Fibroblast of lung (primary cell): Measurements from ENCODE around the gene CCNK.

Experiments used
- CTCF ChIP-seq, 2 donors: IDR thresholded peaks in 1 of 2; conservative IDR thresholded peaks in 1 of 2; 1 replicate in 1 of 2; 2 replicates in 1 of 2; pipeline ENCODE4 v1.5.1; 2011 to 2012; ENCODE audit warnings: low read length in 2 of 2, control low read depth in 1 of 2, inconsistent platforms in 1 of 2, low read depth in 1 of 2, mild to moderate bottlenecking in 1 of 2
- EZH2 ChIP-seq: IDR thresholded peaks from 2 replicates; pipeline ENCODE4 v1.5.1; 2012; ENCODE audit warnings: low read length, control low read depth, mild to moderate bottlenecking; ENCODE audit errors: missing control alignments

GRCh38 chr14:99556134-99556791 is 75.1 kb downstream of the CCNK start:
- TF ChIP-seq CTCF (conservative IDR thresholded peaks at IDR 0.05 in 1 of 2, IDR thresholded peaks at IDR 0.05 in 1 of 2; ENCODE audit: low read depth in 1 of 2, low read length in 2 of 2) (no peak), EZH2 (no peak)
